CD4-positive, alpha-beta T cell treated with Interleukin-15 for 4 hours (primary cell): Measurements from ENCODE around the gene WNK3.

Experiments used
- DNase-seq: peaks from one replicate; pipeline ENCODE4 v3.0.0-alpha.2; 2020; ENCODE audit warnings: low spot score

The WNK3 gene

GRCh38 chrX:54171091-54171490, 186.8 kb downstream of the WNK3 start:
- no peak for DNase-seq

DNA sequence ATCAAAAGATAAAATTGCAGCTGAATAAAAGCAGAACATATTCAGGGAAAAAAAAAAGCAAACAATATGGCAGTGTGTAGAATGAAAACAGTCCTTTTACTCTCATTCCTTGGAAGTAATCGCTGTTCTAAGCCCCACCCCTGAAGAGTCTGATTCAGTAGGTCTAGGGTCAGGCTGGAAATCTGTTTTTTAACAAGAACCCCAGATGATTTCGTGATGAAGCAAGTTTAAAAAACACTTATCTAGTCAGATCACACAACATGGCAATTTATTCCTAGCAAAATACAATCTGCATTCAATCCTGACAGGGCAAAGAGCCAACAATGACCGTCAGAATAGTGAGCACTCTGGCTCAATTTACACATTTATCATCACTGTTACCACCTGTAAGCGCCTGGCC, 190.9 kb downstream of the WNK3 start:
- no peak for DNase-seq

DNA sequence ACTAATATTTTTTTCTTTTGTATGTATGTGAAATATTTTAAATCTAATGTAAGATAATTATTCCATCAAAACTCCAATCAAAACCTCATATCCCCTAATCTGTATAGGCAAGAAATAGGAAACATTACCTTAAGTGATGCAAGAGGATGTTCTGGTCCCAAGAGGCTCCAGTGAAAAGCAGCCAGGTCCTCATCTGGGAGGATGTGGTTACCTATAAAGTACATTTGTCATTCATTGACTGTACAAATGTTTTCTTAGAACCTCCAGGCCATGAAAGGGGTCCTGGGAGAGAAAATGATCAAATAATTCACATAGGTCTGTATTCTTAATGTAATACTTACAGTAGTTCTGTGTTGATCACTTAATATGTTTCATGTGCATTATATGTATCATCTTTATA, 200.3 kb downstream of the WNK3 start:
- no peak for DNase-seq
